Measurements from ENCODE around the gene SORCS2.

GRCh38 chr4:7448036-7448435 is 255.7 kb downstream of the SORCS2 start:
- TF ChIP-seq CTCF (IDR thresholded peaks at IDR 0.05; ENCODE audit: insufficient read depth, low read depth, low read length) (no peak), EZH2 (IDR thresholded peaks at IDR 0.05; ENCODE audit: insufficient read depth, low read length) (no peak)

Measured in astrocyte (in vitro differentiated cells and primary cell).